Breast epithelium (tissue), 4 donors: ENCODE data around the gene MARF1. TPM values are rescaled to one million over a fixed set of nuclear protein-coding genes. Genes with fewer than 3 reads are reported as not detected.

Experiments used
- DNase-seq, 2 donors: peaks; one replicate each; pipeline ENCODE4 v3.0.0-alpha.2; 2019; ENCODE audit warnings: low spot score in 2 of 2
- H3K27ac ChIP-seq, 2 donors: fragments of 200-600 bp; sonication (generic) in 1 of 2; one replicate each; pipeline ENCODE4 v1.5.1; 2016 to 2019; ENCODE audit warnings: mild to moderate bottlenecking in 1 of 2
- H3K27me3 ChIP-seq, 2 donors: fragments of 200-600 bp; sonication (generic) in 1 of 2; one replicate each; pipeline versions ENCODE4 v1.5.1 to v1.6.0; 2017 to 2019; ENCODE audit warnings: control low read depth in 1 of 2, mild to moderate bottlenecking in 1 of 2
- H3K36me3 ChIP-seq: fragments of 200-600 bp; one replicate; pipeline ENCODE4 v1.5.1; 2019
- H3K4me1 ChIP-seq, 2 donors: fragments of 200-600 bp; sonication (generic); one replicate each; pipeline ENCODE4 v1.5.1; 2016 to 2019; ENCODE audit warnings: control low read depth in 1 of 2
- H3K4me3 ChIP-seq, 3 donors: fragments of 200-600 bp; sonication (generic); 1 replicate in 2 of 3; 2 replicates in 1 of 3; pipeline ENCODE4 v1.5.1; 2016 to 2019; ENCODE audit warnings: mild to moderate bottlenecking in 3 of 3, moderate library complexity in 2 of 3
- H3K9me3 ChIP-seq, 2 donors: fragments of 200-600 bp; sonication (generic) in 1 of 2; one replicate each; pipeline ENCODE4 v1.5.1; 2016 to 2019; ENCODE audit warnings: control low read depth in 1 of 2
- CTCF ChIP-seq, 3 donors: fragments of 450-650 bp; IDR thresholded peaks; one replicate each; pipeline ENCODE4 v1.5.1; 2016 to 2017; ENCODE audit warnings: antibody characterized with exemption in 3 of 3, mild to moderate bottlenecking in 3 of 3, moderate library complexity in 3 of 3
- POLR2A ChIP-seq: fragments of 450-650 bp; IDR thresholded peaks from one replicate; pipeline ENCODE4 v1.6.1; 2016; ENCODE audit warnings: antibody characterized with exemption, mild to moderate bottlenecking, moderate library complexity
- POLR2AphosphoS5 ChIP-seq, 3 donors: sonication (generic); formaldehyde crosslinking; IDR thresholded peaks; one replicate each; pipeline ENCODE4 v1.6.1; 2017; ENCODE audit warnings: antibody characterized with exemption in 3 of 3
- intact Hi-C: fragments of 100-400 bp; cut with DNase I; formaldehyde crosslinking; loops from one replicate; pipeline ENCODE4 v1.15.1; 2023; ENCODE audit warnings: low total_unique reads
- total RNA-seq, 3 donors: library from RNA; depleted of rRNA; stranded (reverse); fragments of >200 nt; gene quantifications; one replicate each; pipeline ENCODE4 v1.1.0, GENCODE V29; 2016

MARF1 gene
- total RNA-seq, 3 donors from 2014 or later: 42.9 to 49.3 (median 47.5) TPM

- H3K27me3 ChIP-seq: no peaks in the 10 kb centered on the region
- H3K9me3 ChIP-seq: no peaks in the 10 kb centered on the region
- no peak overlapping the region for H3K4me3 ChIP-seq
- H3K36me3 ChIP-seq: peaks cover 9% of the 10 kb centered on the region
- H3K27ac ChIP-seq: no peak overlapping the region
- H3K4me1 ChIP-seq: no peaks in the 10 kb centered on the region
- DNase-seq: no peak
- intact Hi-C loops: no loop called here
- TF ChIP-seq POLR2AphosphoS5 (IDR thresholded peaks at IDR 0.05) (no peak), POLR2A (no peak), CTCF (IDR thresholded peaks at IDR 0.05) (no peak)
Observed at GRCh38 chr16:15606518-15607220, 36.3 kb downstream of the MARF1 start.

- Histone ChIP-seq H3K27me3 (no peaks in the 10 kb centered on the region), H3K36me3 (peaks cover 15% of the 10 kb centered on the region), H3K9me3 (no peaks in the 10 kb centered on the region), H3K4me1 (no peaks in the 10 kb centered on the region), H3K4me3 (no peak overlapping the region), H3K27ac (no peak overlapping the region)
- DNase-seq: no peak
- intact Hi-C loops: no loop called here
- TF ChIP-seq POLR2A (no peak), CTCF (IDR thresholded peaks at IDR 0.05) (no peak)
Observed at GRCh38 chr16:15605839-15606517, 37.0 kb downstream of the MARF1 start.

- Histone ChIP-seq H3K4me3 (no peak overlapping the region), H3K9me3 (no peaks in the 10 kb centered on the region), H3K4me1 (no peaks in the 10 kb centered on the region), H3K27me3 (no peaks in the 10 kb centered on the region), H3K36me3 (peaks cover 21% of the 10 kb centered on the region), H3K27ac (no peak overlapping the region)
- intact Hi-C loops: no loop called here
- DNase-seq: no peak
- no peak for TF ChIP-seq CTCF (IDR thresholded peaks at IDR 0.05)
- TF ChIP-seq POLR2AphosphoS5 (IDR thresholded peaks at IDR 0.05): no peak
- no peak for TF ChIP-seq POLR2A
Observed at GRCh38 chr16:15604460-15605440, 38.2 kb downstream of the MARF1 start.

- Histone ChIP-seq H3K27ac (no peak overlapping the region), H3K9me3 (no peaks in the 10 kb centered on the region), H3K27me3 (no peaks in the 10 kb centered on the region), H3K4me3 (no peak overlapping the region), H3K4me1 (no peaks in the 10 kb centered on the region), H3K36me3 (peaks cover 24% of the 10 kb centered on the region)
- TF ChIP-seq POLR2AphosphoS5 (IDR thresholded peaks at IDR 0.05) (no peak), POLR2A (no peak)
- no peak for DNase-seq
- intact Hi-C loops: no loop called here
Observed at GRCh38 chr16:15602285-15603044, 40.5 kb downstream of the MARF1 start.
